Measurements from ENCODE around the gene LIPH.
"Not testable (repeated sequence)": the region's sequence is repeated elsewhere in the genome, so short reads cannot be mapped to it uniquely, and the experiment has no call there.

The LIPH gene

DNA sequence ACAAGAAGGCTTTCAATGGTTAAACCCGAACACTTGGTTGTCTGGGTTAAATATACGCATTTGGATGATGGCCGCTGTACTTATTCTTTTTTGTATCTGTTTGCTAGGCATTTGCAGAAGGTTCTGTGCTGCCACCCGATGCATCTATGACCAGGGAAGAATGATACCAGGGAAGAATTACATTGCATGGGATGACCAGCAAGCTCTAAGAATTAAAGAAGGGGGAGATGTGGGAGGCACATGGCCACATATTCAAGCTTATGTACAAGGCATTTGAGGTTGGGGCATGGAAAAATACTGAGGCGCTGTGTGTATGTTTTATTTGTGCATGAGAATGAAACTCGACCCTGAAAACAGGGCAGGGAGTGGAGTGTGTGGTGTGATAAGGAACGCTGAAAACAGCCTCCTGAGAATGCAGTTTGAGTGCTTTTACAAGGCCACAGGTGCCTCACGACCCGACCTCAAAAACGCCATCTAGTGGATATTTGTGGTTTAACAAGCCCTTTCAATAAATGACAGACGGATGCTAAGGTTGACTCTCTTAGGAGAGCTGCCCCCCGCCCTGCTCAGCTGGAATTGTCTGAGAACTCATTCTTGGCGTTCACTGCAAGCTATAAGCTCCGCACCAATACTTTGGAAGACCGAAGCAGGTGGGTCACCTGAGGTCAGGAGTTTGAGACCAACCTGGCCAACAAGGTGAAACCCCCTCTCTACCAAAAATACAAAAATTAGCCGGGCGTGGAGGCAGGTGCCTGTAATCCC is 22.9 kb upstream of the LIPH start:
- not testable (repeated sequence) for H4K20me1 ChIP-seq (ENCODE audit: insufficient read depth, low read length); H3K27me3 ChIP-seq (ENCODE audit: insufficient read depth, low read length, poor library complexity); H3K9ac ChIP-seq (ENCODE audit: low read depth, low read length); H3K27ac ChIP-seq (ENCODE audit: low read length); H3K9me3 ChIP-seq (ENCODE audit: insufficient read depth, low read length, severe bottlenecking); H3K4me3 ChIP-seq (ENCODE audit: low read depth in 1 of 2, low read length in 2 of 2); H3K36me3 ChIP-seq (ENCODE audit: insufficient read depth, low read length); H3K4me2 ChIP-seq (ENCODE audit: insufficient read depth, low read length); H3K4me1 ChIP-seq (ENCODE audit: insufficient read depth, low read length); H3K79me2 ChIP-seq (ENCODE audit: insufficient read depth, low read length)
- peak; percentile 98 for ATAC-seq (ENCODE audit: insufficient read depth, low read depth)
- peak overlapping the region; percentile 19; the same call in 1 of the 2 replicates for H2AFZ ChIP-seq (ENCODE audit: low read depth, low read length)
- peak; percentile 49 for DNase-seq
- TF ChIP-seq, protein P1, sequence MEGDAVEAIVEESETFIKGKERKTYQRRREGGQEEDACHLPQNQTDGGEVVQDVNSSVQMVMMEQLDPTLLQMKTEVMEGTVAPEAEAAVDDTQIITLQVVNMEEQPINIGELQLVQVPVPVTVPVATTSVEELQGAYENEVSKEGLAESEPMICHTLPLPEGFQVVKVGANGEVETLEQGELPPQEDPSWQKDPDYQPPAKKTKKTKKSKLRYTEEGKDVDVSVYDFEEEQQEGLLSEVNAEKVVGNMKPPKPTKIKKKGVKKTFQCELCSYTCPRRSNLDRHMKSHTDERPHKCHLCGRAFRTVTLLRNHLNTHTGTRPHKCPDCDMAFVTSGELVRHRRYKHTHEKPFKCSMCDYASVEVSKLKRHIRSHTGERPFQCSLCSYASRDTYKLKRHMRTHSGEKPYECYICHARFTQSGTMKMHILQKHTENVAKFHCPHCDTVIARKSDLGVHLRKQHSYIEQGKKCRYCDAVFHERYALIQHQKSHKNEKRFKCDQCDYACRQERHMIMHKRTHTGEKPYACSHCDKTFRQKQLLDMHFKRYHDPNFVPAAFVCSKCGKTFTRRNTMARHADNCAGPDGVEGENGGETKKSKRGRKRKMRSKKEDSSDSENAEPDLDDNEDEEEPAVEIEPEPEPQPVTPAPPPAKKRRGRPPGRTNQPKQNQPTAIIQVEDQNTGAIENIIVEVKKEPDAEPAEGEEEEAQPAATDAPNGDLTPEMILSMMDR (IDR thresholded peaks at IDR 0.05; ENCODE audit: borderline replicate concordance, extremely low read depth, low read length, poor library complexity, severe bottlenecking), result peak; percentile 64

DNA sequence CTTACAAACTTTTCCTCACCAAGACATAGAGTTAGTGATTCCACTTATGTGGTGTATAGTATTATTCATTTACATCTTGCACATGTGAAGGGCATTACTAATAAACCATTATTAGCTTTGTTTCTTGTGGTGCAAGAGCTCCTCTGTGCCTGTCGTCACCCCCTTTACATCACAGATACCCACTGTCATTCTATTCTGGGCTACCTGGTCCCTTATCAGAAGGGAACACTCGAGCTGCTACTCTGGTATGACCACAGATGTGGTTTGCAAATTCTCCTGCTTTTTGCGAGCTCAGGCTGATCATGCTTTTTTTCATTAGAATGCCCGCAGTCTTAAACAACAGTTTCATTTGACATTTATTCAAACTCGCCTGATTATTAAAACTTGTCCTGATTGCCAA is 19.8 kb upstream of the LIPH start:
- Histone ChIP-seq H3K36me3 (ENCODE audit: insufficient read depth, low read length) (no peaks in the 10 kb centered on the region), H3K27me3 (ENCODE audit: insufficient read depth, low read length, poor library complexity) (no peaks in the 10 kb centered on the region), H3K79me2 (ENCODE audit: insufficient read depth, low read length) (no peaks in the 10 kb centered on the region), H2AFZ (ENCODE audit: low read depth, low read length) (no peak overlapping the region), H3K9me3 (ENCODE audit: insufficient read depth, low read length, severe bottlenecking) (no peaks in the 10 kb centered on the region), H3K27ac (ENCODE audit: low read length) (no peak overlapping the region), H3K9ac (ENCODE audit: low read depth, low read length) (no peak overlapping the region), H4K20me1 (ENCODE audit: insufficient read depth, low read length) (no peaks in the 10 kb centered on the region), H3K4me2 (ENCODE audit: insufficient read depth, low read length) (no peak overlapping the region), H3K4me1 (ENCODE audit: insufficient read depth, low read length) (no peaks in the 10 kb centered on the region), H3K4me3 (ENCODE audit: low read depth in 1 of 2, low read length in 2 of 2) (no peak overlapping the region)
- DNase-seq, result no peak
- no peak for ATAC-seq (ENCODE audit: insufficient read depth, low read depth)
- TF ChIP-seq, protein P1 (IDR thresholded peaks at IDR 0.05; ENCODE audit: borderline replicate concordance, extremely low read depth, low read length, poor library complexity, severe bottlenecking), result no peak
- TF ChIP-seq EZH2 (IDR thresholded peaks at IDR 0.05; ENCODE audit: borderline replicate concordance, low read depth, low read length, severe bottlenecking), result no peak

DNA sequence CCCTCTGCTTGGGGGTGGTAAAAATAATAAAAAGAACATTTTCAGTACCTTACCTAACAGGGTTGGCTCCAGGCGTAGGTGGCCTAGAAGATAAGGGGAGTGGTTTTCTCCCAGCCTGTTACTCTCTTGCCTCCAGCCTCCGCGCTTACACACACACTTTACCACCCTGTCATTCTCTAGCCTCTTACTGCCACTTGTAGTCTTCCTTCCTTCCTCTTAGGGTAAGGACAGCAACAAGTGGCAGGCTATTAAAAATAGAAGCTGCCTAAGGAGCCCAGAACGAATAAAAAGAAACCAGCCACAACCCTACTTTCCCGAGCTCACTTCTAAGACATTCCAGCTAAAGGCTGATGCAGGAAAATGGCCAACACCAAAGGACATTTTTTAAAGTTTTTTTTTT is 9.6 kb upstream of the LIPH start:
- H3K4me1 ChIP-seq (ENCODE audit: insufficient read depth, low read length), result no peaks in the 10 kb centered on the region

More for the DNA sequence above, 9.6 kb upstream of the LIPH start:
- Histone ChIP-seq H2AFZ (ENCODE audit: low read depth, low read length) (no peak overlapping the region; the same call in 1 of the 2 replicates), H3K27me3 (ENCODE audit: insufficient read depth, low read length, poor library complexity) (peaks cover 3% of the 10 kb centered on the region), H3K27ac (ENCODE audit: low read length) (no peak overlapping the region), H3K36me3 (ENCODE audit: insufficient read depth, low read length) (no peaks in the 10 kb centered on the region), H3K4me2 (ENCODE audit: insufficient read depth, low read length) (no peak overlapping the region), H3K79me2 (ENCODE audit: insufficient read depth, low read length) (no peaks in the 10 kb centered on the region), H3K9me3 (ENCODE audit: insufficient read depth, low read length, severe bottlenecking) (no peaks in the 10 kb centered on the region), H4K20me1 (ENCODE audit: insufficient read depth, low read length) (no peaks in the 10 kb centered on the region), H3K4me3 (ENCODE audit: low read depth in 1 of 2, low read length in 2 of 2) (no peak overlapping the region), H3K9ac (ENCODE audit: low read depth, low read length) (no peak overlapping the region)
- no peak for TF ChIP-seq EZH2 (IDR thresholded peaks at IDR 0.05; ENCODE audit: borderline replicate concordance, low read depth, low read length, severe bottlenecking)
- TF ChIP-seq, protein P1 (IDR thresholded peaks at IDR 0.05; ENCODE audit: borderline replicate concordance, extremely low read depth, low read length, poor library complexity, severe bottlenecking), result no peak
- ATAC-seq (ENCODE audit: insufficient read depth, low read depth) (no peak), DNase-seq (no peak)
